Measurements from ENCODE around the gene PNPLA5.

PNPLA5 gene

DNA sequence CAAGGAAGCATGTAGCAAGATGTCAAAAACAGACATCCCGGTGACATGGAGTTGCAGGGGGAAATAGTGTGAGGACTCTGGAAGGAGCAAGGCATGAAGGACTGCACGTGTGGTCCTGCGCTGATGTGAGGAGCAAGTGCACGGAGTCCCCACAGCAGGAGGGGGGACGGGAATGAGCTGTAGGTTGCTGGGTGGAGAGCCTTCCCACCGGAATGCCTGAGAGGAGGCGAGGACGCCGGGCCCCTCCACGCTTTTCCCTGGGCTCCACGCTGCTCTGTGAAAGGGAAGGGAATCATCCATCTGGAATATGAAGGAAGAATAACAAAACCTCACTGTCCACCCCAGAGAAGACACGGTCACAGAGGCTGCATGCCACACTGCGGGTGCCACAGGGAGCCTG, 56.1 kb downstream of the PNPLA5 start:
- no peak for DNase-seq

DNA sequence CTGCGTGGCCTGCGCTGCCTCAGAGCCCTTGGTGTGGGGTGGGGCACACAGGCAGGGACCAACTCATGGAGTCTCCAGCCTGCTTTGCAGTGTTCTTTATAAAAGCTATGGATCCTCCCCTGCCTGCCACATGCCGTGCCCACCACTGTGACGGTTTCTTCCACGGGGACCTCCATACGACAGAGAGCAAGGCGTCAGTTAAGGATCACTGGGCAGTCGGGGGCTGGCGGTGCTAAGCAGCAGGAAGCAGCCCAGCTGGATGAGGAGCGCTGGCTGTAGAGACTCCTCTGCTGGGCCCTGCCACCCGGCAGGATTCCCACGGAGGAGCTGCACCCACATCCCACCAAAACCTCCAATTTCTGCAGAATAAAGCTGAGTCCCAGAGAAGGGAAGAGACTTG, 56.6 kb downstream of the PNPLA5 start:
- no peak for DNase-seq

DNA sequence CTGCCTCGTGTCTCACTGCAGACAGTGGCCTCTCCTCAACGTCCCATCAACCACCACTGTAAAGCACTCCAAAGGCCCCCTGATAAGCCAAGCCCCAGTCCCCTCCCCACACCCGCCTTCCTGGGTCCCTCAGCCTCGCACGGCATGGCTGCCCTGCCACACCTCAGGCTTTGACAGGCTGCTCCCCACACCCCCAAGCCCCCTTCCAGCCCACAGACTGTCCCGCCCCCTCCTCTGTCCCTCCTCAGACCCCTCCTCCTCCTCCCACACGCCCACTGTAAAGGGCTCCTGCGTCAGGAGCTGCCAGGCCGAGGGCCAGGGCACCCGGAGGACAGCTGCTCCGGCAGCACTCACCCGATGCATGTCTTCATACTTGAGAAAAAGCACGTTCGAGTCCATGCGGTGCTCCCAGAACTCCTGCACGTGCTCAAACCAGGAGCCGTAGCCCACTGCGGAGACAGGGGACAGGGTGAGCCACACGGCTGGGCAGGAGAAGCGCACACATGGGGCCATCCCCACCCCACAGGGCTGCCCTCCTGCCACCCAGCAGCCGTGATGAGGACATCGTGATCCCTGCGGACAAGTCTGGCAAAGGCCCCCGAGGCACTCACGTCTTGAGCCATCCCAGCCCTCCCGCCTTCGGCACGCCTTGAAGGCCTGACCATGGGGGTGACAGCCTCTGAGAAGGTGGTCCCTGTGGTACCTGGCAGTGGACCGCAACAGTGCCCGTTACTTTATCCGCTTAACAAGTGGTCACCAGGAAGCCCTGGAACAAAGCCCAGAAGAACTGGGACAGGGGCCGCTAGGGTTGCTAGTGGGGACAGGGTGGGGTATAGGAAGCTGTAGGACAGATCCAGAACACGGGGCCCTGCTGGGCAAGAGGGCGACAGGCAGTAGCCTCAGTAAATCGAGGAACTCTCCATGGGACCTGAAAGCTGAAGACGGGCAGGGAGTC, 58.2 kb downstream of the PNPLA5 start:
- DNase-seq = no peak

GRCh38 chr22:43832393-43833265, 59.2 kb downstream of the PNPLA5 start:
- DNase-seq = no peak

DNA sequence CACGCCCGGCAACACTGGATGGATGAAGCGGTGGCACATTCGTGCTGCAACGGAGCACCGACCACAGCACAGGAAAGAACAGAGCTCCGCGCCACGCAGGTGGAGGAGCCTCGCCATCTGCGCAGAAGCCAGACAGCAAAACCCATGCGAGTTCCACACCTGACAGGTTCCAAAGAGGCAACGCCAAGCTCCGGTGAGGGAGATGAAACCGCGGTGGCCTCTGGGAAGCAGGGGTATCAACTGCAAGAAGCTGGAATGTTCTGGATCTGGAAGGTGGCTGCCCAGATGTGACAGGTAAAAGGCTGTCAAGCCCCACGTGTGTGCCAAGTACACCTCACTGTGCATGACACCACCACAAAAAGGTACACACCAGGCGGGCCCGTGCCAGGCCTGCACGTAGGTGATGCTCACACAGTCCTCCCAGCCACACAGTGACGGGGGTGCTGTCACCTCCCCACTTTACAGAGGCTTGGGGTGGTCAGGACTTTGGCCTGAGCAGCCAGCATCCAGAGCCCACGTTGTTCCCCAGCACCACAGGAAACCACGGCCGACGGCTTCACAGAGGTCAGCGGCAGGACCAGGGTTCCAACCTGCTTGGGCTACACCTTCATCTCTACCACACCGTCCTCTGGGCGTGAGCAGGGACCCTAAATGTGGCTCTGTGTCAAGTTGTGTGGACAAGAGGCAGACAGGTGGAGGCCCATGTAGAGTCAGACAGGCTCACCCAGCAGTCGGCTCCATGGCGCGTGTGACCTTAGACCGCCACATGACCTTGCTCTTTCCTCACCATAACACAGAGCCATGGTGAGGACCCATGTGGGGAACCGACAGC, 60.0 kb downstream of the PNPLA5 start:
- no peak for DNase-seq

GRCh38 chr22:43830931-43831560, 60.8 kb downstream of the PNPLA5 start:
- DNase-seq = no peak

DNA sequence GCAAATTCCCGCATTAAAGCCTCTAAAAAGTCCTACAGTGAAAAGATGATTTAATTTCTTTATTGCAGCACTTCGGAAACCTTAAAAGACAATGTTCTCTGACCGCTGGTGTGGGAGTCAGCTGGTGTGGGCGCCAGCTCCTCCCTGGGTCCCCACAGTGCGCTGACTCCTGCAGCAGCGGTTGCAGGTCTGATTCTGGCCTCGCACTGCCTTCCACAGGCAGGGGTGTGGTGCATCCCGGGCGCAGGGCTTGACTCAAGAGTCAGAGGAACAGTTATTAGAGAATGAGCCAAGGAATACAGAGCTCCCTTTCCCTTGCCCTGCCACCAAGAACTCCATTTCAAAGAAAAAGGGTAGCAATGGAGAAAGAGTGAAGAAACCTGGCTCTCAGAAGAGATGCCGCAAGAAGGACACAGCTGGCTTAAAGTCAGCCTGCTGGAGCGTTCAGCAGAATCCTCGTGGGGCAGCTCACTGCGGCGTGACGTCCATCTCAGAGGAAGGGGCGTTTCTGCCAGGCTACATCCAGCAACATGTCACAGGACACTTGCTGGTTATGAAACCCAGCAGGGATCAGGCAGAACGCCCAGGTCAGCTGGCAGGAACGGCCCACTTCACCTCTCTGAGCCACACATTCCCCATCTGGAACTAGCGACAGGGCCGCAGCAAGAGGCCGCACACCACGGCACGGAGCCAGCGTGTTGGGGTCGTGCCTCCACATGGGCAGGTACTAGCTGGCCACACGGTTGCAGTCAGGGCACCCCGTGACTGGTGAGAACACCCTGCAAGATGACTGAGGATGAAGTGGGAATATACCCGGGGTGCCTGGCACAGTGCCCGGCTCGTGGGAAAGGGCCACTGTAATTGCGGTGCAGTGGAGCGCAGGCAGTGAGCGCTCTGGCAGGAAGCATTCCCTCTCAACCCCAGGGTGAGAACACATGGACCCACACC, 61.6 kb downstream of the PNPLA5 start:
- DNase-seq = no peak
